Stimulated activated CD4-positive, alpha-beta T cell treated with anti-CD3 and anti-CD28 coated beads, Interleukin-12 subunit alpha, Interleukin-12 subunit beta, amount 100 ng/mL, for 24 hours (primary cell): Measurements from ENCODE around the gene EXOC4.
"Not testable (repeated sequence)": the region's sequence is repeated elsewhere in the genome, so short reads cannot be mapped to it uniquely, and the experiment has no call there.

Experiments
- DNase-seq, 2 experiments: peaks; one replicate each; pipeline ENCODE4 v3.0.0-alpha.2; 2020; ENCODE audit warnings: low read depth in 2 of 2

The EXOC4 gene

DNA sequence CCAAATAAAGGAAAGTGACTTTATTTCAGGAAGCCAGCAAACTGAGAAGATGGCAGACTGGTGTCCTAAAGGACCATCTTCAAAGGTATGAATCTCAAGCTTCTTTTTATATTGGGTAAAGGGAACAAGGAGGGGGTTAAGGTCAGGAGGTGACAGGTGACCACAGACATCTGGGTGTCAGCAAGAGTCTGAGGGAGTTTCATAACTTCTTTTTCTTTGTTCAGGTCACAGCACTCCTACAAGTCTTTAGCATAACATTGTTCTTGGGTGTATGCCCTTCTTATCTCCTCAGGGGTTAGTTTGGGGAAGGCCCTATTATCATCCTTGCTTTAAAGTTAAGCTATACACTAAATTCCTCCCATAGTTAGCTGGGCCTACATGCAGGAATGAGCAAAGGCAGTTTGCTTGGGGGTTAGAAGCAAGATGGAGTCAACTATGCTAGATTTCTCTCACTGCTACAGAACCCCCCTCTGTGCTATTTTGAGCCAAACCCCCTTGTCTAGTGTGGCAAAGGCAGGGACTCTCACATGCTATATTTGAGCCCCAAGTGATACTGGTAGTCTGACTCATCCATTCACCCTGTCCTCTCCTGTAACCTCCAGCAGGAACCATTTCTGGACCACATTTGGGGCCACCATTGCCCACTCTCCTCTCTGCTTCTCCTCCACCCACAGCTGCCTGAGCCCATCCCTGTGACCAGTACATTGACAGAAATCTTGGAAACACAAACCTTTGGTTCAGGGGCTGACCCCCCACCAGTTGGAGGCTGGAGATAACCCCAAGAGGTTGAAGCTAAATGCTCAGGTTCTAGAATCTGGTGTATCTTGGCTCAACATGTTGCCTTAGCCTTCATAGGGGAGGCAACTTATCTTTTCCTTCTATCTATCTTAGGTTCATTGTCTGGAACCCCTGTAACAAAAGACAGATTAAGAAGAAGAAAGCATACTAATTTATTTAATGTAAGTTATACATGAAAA lies 818.8 kb downstream of the EXOC4 start:
- DNase-seq, result no peak

GRCh38 chr7:134073276-134073675 lies 820.4 kb downstream of the EXOC4 start:
- DNase-seq, result no peak

- no peak for DNase-seq
Measured at GRCh38 chr7:134075799-134076198, 822.9 kb downstream of the EXOC4 start.

GRCh38 chr7:134077560-134077959 lies 824.7 kb downstream of the EXOC4 start:
- not testable (repeated sequence) for DNase-seq

DNA sequence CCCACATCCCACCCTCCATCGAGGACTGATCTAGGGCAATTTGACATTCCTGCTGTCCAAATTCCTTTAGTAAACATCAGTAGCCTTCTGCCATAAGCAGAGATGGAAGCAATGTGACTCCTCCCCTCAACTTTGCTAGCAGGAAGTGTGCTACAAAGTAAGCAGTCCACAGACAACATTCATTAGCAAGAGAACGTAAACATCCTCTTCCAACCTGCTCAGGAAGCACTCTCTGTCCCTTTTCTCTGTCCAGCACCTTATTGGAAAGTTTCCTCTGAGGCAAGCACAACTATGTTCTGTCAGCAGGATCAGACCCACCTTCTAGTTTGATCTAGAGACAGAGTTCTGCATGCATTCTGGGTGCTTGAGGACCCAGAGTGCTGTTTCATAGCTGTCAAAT lies 826.1 kb downstream of the EXOC4 start:
- DNase-seq, result no peak

DNA sequence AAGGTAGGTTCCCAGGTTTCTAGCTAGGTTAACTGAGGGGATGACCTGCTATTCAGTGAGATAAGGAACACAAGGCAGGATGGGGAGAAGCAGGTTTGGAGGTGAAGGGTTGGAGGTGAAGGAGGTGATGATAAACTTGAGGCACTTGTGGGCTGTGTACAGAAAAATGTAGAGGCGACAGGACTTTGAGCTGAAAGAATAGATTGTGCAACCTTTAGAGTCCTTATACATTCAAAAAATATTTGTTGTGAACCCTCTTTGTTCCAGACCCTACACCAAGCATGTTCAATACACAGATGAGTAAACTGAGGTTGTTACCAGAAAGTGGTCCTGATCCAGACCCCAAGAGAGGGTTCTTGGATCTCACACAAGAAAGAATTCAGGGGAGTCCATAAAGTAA lies 828.8 kb downstream of the EXOC4 start:
- no peak for DNase-seq

- DNase-seq, result no peak
Measured at GRCh38 chr7:134083766-134084487, 831.0 kb downstream of the EXOC4 start.

DNA sequence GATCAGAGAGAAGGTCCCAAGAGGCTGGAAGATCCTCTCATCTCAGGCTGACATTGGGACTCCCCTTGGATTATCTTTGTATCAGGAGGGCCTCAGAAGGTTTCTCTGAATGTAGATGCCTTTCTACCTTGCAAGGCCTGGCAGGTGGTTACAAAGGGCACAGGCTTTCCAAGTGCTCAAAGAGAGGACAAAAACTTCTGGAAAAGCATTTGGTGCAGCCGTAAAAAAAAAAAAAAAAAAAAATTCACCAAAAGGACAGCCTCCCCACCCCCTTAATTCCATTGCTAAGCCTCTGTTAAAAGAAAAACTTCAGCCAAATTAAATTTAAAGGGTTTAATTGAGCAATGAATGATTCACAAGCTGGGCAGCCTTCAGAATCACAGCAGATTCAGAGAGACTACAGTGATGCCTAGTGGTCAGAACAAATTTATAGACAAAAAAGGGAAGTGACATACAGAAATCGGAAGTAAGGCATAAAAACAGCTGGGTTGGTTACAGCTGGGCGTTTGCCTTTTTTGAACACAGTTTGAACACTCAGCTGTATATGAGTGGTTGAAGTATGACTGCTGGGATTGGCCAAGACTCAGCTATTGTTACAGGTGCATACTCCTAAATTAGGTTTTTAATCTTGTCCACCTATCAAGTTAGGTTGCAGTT lies 831.7 kb downstream of the EXOC4 start:
- no peak for DNase-seq

DNA sequence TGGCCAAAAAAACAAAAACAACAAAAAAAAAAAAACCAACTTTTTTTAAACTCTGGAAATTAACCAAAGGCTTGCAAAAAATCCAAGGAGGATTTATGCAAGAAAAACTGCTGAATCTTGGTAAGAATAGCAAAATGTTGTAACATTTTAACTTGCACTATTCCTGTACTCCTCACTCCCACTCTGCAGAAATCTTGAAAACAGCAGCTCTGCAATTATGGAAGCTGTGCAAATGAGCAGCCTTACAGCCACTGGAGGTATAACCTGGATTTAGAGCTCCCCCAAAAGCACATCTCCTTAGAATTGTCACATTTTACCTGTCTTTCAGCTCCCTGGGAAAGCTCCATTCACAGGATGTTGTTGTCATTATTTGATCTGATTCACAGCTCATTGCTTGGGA lies 832.4 kb downstream of the EXOC4 start:
- no peak for DNase-seq

DNA sequence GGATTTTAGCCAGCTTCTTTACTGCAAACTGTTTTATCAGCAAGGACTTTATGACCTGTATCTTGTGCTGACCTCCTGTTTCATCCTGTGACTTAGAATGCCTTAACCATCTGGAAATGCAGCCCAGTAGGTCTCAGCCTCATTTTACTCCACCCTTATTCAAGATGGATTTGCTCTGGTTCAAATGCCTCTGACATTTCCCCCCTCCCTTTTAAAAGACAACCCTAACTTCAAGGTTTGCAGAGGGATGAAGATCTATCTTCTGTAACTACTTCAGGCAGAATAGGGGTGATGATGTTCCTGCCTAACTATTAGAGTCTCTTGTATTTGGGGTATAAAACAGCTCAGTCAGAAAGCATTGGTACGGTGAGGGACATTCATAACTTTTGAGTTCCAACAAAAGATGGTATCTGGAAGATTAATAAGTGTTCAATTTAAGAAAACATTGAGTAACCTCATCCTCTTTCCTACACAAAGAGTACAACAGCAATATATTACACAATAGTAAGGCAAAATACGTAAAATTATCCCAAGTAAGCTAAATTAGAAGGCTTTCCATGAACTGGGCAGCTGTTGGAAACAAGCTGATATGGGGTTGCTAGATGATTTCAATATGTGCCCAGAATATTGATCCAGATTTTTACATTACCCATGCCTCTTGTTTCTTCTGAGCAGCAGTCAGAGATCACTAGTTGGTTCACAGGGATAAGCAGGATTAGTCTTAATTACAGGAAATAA lies 834.3 kb downstream of the EXOC4 start:
- DNase-seq, result no peak

DNA sequence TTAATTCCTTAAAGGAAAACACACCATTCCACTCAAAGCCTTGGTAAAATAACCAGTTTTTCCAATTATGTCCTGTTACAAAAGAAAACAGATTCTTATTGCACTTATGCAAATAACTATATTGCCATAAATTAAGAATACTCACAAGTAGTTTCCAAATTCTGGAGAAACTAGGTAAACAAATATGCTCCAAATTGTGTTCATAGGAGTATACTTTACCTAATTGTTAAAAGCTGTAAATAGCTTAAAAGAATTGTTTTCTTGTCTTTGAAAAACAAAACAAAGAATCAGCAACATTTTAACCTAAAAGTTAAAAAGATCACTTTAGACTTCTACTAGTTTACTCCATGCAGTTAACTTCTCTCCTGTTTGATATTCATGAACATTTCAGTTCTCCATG lies 835.3 kb downstream of the EXOC4 start:
- DNase-seq, result no peak

- DNase-seq, result no peak
Measured at GRCh38 chr7:134089446-134089845, 836.6 kb downstream of the EXOC4 start.

DNA sequence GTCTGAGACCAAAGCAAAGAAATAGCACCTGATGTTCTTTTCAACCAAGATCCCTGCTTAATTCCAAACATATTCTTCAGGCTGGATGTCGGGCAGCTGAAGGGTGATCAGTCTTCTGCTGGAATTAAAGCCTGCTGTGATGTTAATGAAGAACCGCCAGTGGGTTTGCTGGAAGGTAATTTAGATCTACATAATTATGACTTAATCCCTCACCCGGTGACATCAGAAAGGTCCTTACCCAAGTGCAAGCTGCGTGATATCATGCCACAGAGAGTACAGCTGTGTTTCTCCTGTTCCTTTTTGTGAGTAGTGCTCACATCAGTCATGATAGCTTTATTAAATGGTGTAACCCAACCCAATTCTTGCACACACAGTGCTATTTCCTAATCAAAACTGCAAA lies 845.2 kb downstream of the EXOC4 start:
- DNase-seq, result no peak

- no peak for DNase-seq
Measured at GRCh38 chr7:134101716-134102115, 848.8 kb downstream of the EXOC4 start.

GRCh38 chr7:134104166-134104565 lies 851.3 kb downstream of the EXOC4 start:
- DNase-seq, result no peak

- no peak for DNase-seq
Measured at GRCh38 chr7:134105841-134106240, 853.0 kb downstream of the EXOC4 start.

DNA sequence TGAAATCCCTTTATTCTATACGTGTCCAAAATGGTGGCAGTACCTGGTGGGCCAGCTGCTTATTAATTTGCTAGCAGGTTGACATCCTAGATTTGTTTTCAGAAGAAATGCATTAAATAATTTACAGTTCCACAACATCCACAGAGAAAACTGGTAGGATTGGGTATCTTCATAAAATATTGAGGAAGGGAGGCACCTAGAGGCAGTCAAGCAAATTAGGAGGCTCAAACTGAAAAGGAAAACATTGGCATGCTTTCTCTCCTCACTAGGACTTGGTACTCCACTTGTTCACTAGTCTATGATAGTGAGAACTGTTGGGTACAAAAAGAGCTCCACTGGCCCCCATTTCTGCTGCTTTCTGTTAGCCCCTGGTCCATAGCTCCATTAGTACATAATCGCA lies 855.9 kb downstream of the EXOC4 start:
- DNase-seq, result no peak

GRCh38 chr7:134113655-134114054 lies 860.8 kb downstream of the EXOC4 start:
- no peak for DNase-seq

DNA sequence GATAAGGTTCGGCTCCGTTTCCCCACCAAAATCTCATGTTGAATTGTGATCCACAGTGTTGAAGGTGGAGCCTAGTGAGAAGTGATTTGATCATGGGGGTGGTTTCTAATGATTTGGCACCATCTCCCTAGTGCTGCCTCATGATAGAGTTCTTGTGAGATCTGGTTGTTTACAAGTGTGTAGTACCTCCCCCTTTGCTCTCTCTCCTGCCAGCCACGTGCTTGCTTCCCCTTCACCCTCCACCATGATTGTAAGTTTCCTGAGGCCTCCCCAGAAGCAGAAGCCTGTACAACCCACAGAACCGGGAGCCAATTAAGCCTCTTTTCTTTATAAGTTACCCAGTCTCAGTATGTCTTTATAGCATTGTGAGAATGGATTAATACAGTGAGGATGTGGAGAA lies 862.1 kb downstream of the EXOC4 start:
- DNase-seq, result no peak
